ENCODE data around the gene OR4D6. TPM values are rescaled to one million over a fixed set of nuclear protein-coding genes. Genes with fewer than 3 reads are reported as not detected.

The OR4D6 gene
- total RNA-seq, 1 donor from 2014 or later: not detected

- DNase-seq (ENCODE audit: low spot score): no peak
Observed at GRCh38 chr11:59448484-59448883, 8.3 kb upstream of the OR4D6 start.

GRCh38 chr11:59459916-59460315 is 3.2 kb downstream of the OR4D6 start:
- Mint-ChIP-seq H3K9me3 (peaks cover 4% of the 10 kb centered on the region), H3K4me3 (no peak overlapping the region), H3K4me1 (peaks cover 3% of the 10 kb centered on the region), H3K27me3 (ENCODE audit: insufficient read depth, low read depth) (peaks cover 2% of the 10 kb centered on the region), H3K36me3 (no peaks in the 10 kb centered on the region), H3K27ac (no peak overlapping the region)
- no peaks in the 10 kb centered on the region for H3K79me2 ChIP-seq (ENCODE audit: low read depth)
- H3F3A ChIP-seq (ENCODE audit: low read depth): no peaks in the 10 kb centered on the region
- H3K4me1 ChIP-seq: peaks cover 4% of the 10 kb centered on the region
- H3K4me2 ChIP-seq: no peak overlapping the region
- H3K27me3 ChIP-seq: no peaks in the 10 kb centered on the region
- no peak overlapping the region for H3K9ac ChIP-seq
- no peak overlapping the region for H3K4me3 ChIP-seq
- no peaks in the 10 kb centered on the region for H3K9me3 ChIP-seq (ENCODE audit: low read depth)
- no peaks in the 10 kb centered on the region for H3K36me3 ChIP-seq
- DNase-seq (ENCODE audit: low spot score): no peak
- TF ChIP-seq EZH2phosphoT487 (IDR thresholded peaks at IDR 0.05) (no peak), EZH2 (IDR thresholded peaks at IDR 0.05) (no peak), CTCF (IDR thresholded peaks at IDR 0.05) (no peak)
- H4K20me1 ChIP-seq (ENCODE audit: low read depth): no peaks in the 10 kb centered on the region
- no peak overlapping the region for H2AFZ ChIP-seq (replicated peaks)
- no peak overlapping the region for H3K27ac ChIP-seq

More at GRCh38 chr11:59448484-59448883, 8.3 kb upstream of the OR4D6 start:
- H3K27ac ChIP-seq: no peak overlapping the region
- no peaks in the 10 kb centered on the region for H3F3A ChIP-seq (ENCODE audit: low read depth)
- no peaks in the 10 kb centered on the region for H3K36me3 ChIP-seq
- no peak overlapping the region for H3K9ac ChIP-seq
- Mint-ChIP-seq H3K9me3 (peaks cover 15% of the 10 kb centered on the region), H3K4me3 (no peak overlapping the region), H3K4me1 (no peaks in the 10 kb centered on the region), H3K27ac (no peak overlapping the region), H3K36me3 (no peaks in the 10 kb centered on the region), H3K27me3 (ENCODE audit: insufficient read depth, low read depth) (peaks cover 2% of the 10 kb centered on the region)
- H3K9me3 ChIP-seq (ENCODE audit: low read depth): peaks cover 7% of the 10 kb centered on the region
- H3K79me2 ChIP-seq (ENCODE audit: low read depth): no peaks in the 10 kb centered on the region
- no peak overlapping the region for H3K4me2 ChIP-seq
- TF ChIP-seq EZH2 (IDR thresholded peaks at IDR 0.05): no peak
- no peak for TF ChIP-seq EZH2phosphoT487 (IDR thresholded peaks at IDR 0.05)
- TF ChIP-seq CTCF (IDR thresholded peaks at IDR 0.05): no peak
- no peaks in the 10 kb centered on the region for H4K20me1 ChIP-seq (ENCODE audit: low read depth)
- no peak overlapping the region for H3K4me3 ChIP-seq
- H3K4me1 ChIP-seq: no peaks in the 10 kb centered on the region
- H3K27me3 ChIP-seq: no peaks in the 10 kb centered on the region
- H2AFZ ChIP-seq (replicated peaks): no peak overlapping the region

GRCh38 chr11:59463190-59463641 is 6.5 kb downstream of the OR4D6 start:
- H3K27me3 ChIP-seq: no peaks in the 10 kb centered on the region
- no peaks in the 10 kb centered on the region for H3K4me1 ChIP-seq
- no peaks in the 10 kb centered on the region for H3F3A ChIP-seq (ENCODE audit: low read depth)
- H2AFZ ChIP-seq (replicated peaks): peak overlapping the region; percentile 85
- no peak for DNase-seq (ENCODE audit: low spot score)
- H3K36me3 ChIP-seq: no peaks in the 10 kb centered on the region
- Mint-ChIP-seq H3K27ac (no peak overlapping the region), H3K4me1 (no peaks in the 10 kb centered on the region), H3K4me3 (no peak overlapping the region), H3K9me3 (no peaks in the 10 kb centered on the region), H3K36me3 (no peaks in the 10 kb centered on the region), H3K27me3 (ENCODE audit: insufficient read depth, low read depth) (no peaks in the 10 kb centered on the region)
- H3K4me2 ChIP-seq: no peak overlapping the region
- TF ChIP-seq CTCF (IDR thresholded peaks at IDR 0.05) (no peak), EZH2 (IDR thresholded peaks at IDR 0.05) (no peak), EZH2phosphoT487 (IDR thresholded peaks at IDR 0.05) (no peak)
- no peak overlapping the region for H3K4me3 ChIP-seq
- H4K20me1 ChIP-seq (ENCODE audit: low read depth): no peaks in the 10 kb centered on the region
- no peaks in the 10 kb centered on the region for H3K9me3 ChIP-seq (ENCODE audit: low read depth)
- H3K9ac ChIP-seq: no peak overlapping the region
- no peaks in the 10 kb centered on the region for H3K79me2 ChIP-seq (ENCODE audit: low read depth)
- H3K27ac ChIP-seq: no peak overlapping the region
